PC-3 (cell line): ENCODE data around the gene MALSU1. TPM values are rescaled to one million over a fixed set of nuclear protein-coding genes. Genes with fewer than 3 reads are reported as not detected.

Source experiments
- ATAC-seq: fragments of 200-7000 bp; cut with Tn5 transposase; 2 replicates; pipeline ENCODE4 v1.9.1; 2020; ENCODE audit warnings: mild to moderate bottlenecking, moderate library complexity
- BruUV-seq: library from RNA; stranded (reverse); fragments of 400-500 nt; replicated peaks from 2 replicates; lab custom pipeline; 2021; lab: Mats Ljungman, UMichigan
- CTCF ChIA-PET: fragments of 300-600 bp; sonication (Branson Sonifier 250); formaldehyde crosslinking; loops from one replicate; lab custom pipeline; 2022; ENCODE audit warnings: antibody characterized with exemption; lab: Charles Lee
- POLR2A ChIA-PET: fragments of 300-600 bp; sonication (Branson Sonifier 250); formaldehyde crosslinking; loops from one replicate; lab custom pipeline; 2022; ENCODE audit warnings: antibody characterized with exemption; ENCODE audit not compliant: unreplicated experiment; lab: Charles Lee
- DNase-seq: peaks from one replicate; pipeline ENCODE4 v3.0.0-alpha.2; 2015
- H2AFZ ChIP-seq: fragments of 300-600 bp; sonication (generic); 2 replicates; pipeline ENCODE4 v1.6.0; 2016; ENCODE audit warnings: antibody characterized with exemption, low read length
- H3F3A ChIP-seq: fragments of 300-600 bp; sonication (generic); one replicate; pipeline ENCODE4 v1.6.0; 2017; ENCODE audit warnings: antibody characterized with exemption, low read length, control low read depth, mild to moderate bottlenecking; ENCODE audit not compliant: unreplicated experiment
- H3K27ac ChIP-seq: fragments of 300-600 bp; sonication (generic); 2 replicates; pipeline ENCODE4 v1.5.1; 2016; ENCODE audit warnings: mild to moderate bottlenecking, low read length
- H3K27me3 ChIP-seq: fragments of 300-600 bp; sonication (generic); 2 replicates; pipeline ENCODE4 v1.6.1; 2016; ENCODE audit warnings: low read length, mixed read lengths
- H3K36me3 ChIP-seq: fragments of 300-600 bp; sonication (generic); 2 replicates; pipeline ENCODE4 v1.6.1; 2016; ENCODE audit warnings: low read depth, mixed run types, low read length, mixed read lengths
- H3K4me1 ChIP-seq: fragments of 300-600 bp; sonication (generic); 2 replicates; pipeline ENCODE4 v1.5.1; 2016; ENCODE audit warnings: low read length; ENCODE audit not compliant: insufficient read depth
- H3K4me2 ChIP-seq: fragments of 300-600 bp; sonication (generic); 2 replicates; pipeline ENCODE4 v1.6.0; 2016; ENCODE audit warnings: low read length
- H3K4me3 ChIP-seq: fragments of 300-600 bp; sonication (generic); 2 replicates; pipeline ENCODE4 v1.5.1; 2016; ENCODE audit warnings: mild to moderate bottlenecking, low read length, mixed read lengths
- H3K79me2 ChIP-seq: fragments of 300-600 bp; sonication (generic); 2 replicates; pipeline ENCODE4 v1.6.1; 2017; ENCODE audit warnings: low read length, mixed read lengths
- H3K9ac ChIP-seq: fragments of 300-600 bp; sonication (generic); 2 replicates; pipeline ENCODE4 v1.6.0; 2016; ENCODE audit warnings: mild to moderate bottlenecking, low read length
- H3K9me2 ChIP-seq: fragments of 300-600 bp; sonication (generic); replicated peaks from 2 replicates; pipeline ENCODE4 v1.6.1; 2016; ENCODE audit warnings: mixed run types, low read length, mixed read lengths
- H3K9me3 ChIP-seq: fragments of 300-600 bp; sonication (generic); 2 replicates; pipeline ENCODE4 v1.6.1; 2016; ENCODE audit warnings: low read length, mixed read lengths
- H4K20me1 ChIP-seq: fragments of 300-600 bp; sonication (generic); 2 replicates; pipeline ENCODE4 v1.6.1; 2016; ENCODE audit warnings: low read length, mixed read lengths
- EZH2 ChIP-seq: fragments of 300-600 bp; sonication (generic); IDR thresholded peaks from one replicate; pipeline ENCODE4 v1.6.1; 2017; ENCODE audit warnings: antibody characterized with exemption, mild to moderate bottlenecking, low read length; ENCODE audit not compliant: unreplicated experiment
- EZH2phosphoT487 ChIP-seq: fragments of 300-600 bp; sonication (generic); IDR thresholded peaks from 2 replicates; pipeline ENCODE4 v1.6.1; 2018; ENCODE audit warnings: mild to moderate bottlenecking, antibody characterized with exemption, low read length, borderline replicate concordance
- intact Hi-C: fragments of 100-400 bp; cut with micrococcal nuclease; formaldehyde crosslinking; loops from 2 replicates; pipeline ENCODE4 v1.9.0; 2023
- total RNA-seq: library from RNA; depleted of rRNA; stranded (reverse); fragments of >200 nt; gene quantifications from 2 replicates; pipeline ENCODE4 v1.2.3, GENCODE V29; 2014
- TF ChIP-seq, protein P1 (sequence below): fragments of 300-600 bp; sonication (generic); conservative IDR thresholded peaks from 2 replicates; pipeline ENCODE4 v1.5.1; 2017; ENCODE audit warnings: antibody characterized with exemption, low read depth, mild to moderate bottlenecking, low read length

MALSU1 gene
- total RNA-seq, 1 experiment from 2014 or later, result 284 TPM

DNA sequence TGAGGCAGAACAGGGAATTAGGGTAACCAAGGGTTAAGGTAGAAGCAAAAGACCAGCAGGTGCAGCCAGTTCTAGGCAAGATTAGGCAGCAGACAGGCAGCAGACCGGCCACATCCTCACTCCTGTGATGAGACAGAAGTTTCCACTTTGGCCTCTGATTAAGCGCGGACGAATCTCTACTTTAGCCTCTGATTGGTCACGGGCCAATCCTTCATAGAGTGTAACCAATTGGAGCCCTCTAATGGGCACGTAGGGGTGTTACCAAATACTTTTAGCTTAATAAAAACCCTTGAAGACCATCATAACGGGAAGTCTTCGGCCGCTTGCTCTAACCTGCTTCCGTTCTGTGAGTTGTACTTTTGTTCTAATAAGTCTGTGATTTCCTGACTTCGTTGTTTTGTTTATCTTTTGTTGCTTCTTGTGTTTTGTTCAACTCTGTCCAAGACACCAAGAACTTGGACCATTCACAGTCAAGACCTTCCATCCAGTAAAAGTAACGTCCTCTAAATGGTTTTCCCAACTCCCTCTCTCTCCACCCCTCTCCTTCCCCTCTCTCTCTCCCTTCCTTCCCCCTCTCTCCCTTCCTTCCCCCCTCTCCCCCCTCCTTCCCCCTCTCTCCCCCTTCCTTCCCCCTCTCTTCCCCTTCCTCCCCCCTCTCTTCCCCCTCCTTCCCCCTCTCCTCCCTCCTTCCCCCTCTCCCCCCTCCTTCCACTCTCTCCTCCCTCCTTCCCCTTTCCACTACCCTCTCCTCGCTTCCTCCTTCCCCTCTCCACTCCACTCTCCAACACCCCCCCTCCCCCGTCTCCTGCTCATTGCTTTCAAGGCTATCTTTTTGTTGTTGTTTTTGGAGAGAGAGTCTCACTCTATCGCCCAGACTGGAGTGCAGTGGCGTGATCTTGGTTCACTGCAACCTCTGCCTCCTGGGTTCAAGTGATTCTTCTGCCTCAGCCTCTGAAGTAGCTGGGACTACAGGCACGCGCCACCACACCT lies 13.2 kb upstream of the MALSU1 start:
- Histone ChIP-seq H3K27me3 (no peaks in the 10 kb centered on the region), H3F3A (no peaks in the 10 kb centered on the region), H4K20me1 (no peaks in the 10 kb centered on the region), H3K4me3 (no peak overlapping the region), H3K4me1 (no peaks in the 10 kb centered on the region), H3K79me2 (no peaks in the 10 kb centered on the region), H3K36me3 (no peaks in the 10 kb centered on the region), H3K9ac (no peak overlapping the region), H3K4me2 (no peak overlapping the region), H3K9me2 (no peaks in the 10 kb centered on the region), H3K9me3 (no peaks in the 10 kb centered on the region), H3K27ac (no peak overlapping the region), H2AFZ (no peak overlapping the region)
- no peak for ATAC-seq
- intact Hi-C loops, result no loop called here
- ChIA-PET POLR2A (no interaction called here), CTCF (no interaction called here)
- DNase-seq, result no peak
- BruUV-seq, result no TSS peak
- TF ChIP-seq EZH2 (no peak), EZH2phosphoT487 (no peak)
- TF ChIP-seq, protein P1, sequence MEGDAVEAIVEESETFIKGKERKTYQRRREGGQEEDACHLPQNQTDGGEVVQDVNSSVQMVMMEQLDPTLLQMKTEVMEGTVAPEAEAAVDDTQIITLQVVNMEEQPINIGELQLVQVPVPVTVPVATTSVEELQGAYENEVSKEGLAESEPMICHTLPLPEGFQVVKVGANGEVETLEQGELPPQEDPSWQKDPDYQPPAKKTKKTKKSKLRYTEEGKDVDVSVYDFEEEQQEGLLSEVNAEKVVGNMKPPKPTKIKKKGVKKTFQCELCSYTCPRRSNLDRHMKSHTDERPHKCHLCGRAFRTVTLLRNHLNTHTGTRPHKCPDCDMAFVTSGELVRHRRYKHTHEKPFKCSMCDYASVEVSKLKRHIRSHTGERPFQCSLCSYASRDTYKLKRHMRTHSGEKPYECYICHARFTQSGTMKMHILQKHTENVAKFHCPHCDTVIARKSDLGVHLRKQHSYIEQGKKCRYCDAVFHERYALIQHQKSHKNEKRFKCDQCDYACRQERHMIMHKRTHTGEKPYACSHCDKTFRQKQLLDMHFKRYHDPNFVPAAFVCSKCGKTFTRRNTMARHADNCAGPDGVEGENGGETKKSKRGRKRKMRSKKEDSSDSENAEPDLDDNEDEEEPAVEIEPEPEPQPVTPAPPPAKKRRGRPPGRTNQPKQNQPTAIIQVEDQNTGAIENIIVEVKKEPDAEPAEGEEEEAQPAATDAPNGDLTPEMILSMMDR, result no peak

DNA sequence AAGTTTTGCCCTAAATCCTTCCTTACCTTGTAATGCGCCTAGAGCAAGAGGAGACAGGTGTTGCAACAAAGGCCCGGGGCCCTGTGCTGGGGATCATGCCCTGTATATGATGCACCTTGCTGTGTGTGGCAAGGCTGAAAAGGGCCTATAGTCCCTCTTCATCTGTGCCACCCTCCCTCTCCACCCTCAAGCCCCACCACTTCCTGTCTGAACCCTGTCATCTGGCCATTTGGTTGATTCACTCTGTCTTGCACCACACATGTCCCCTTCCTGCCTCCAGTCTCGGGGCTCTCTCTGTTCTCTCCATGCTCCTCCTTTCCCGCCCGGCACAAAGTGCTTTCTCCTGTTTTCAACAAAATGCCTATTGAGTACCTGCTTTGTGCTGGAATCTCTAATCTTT lies 11.5 kb upstream of the MALSU1 start:
- Histone ChIP-seq H3K4me3 (no peak overlapping the region), H3K9ac (no peak overlapping the region), H2AFZ (no peak overlapping the region), H3K4me1 (no peaks in the 10 kb centered on the region), H3F3A (no peaks in the 10 kb centered on the region), H3K9me2 (no peaks in the 10 kb centered on the region), H3K79me2 (no peaks in the 10 kb centered on the region), H3K4me2 (no peak overlapping the region), H3K27me3 (no peaks in the 10 kb centered on the region), H3K36me3 (no peaks in the 10 kb centered on the region), H4K20me1 (no peaks in the 10 kb centered on the region), H3K9me3 (no peaks in the 10 kb centered on the region), H3K27ac (no peak overlapping the region)
- CTCF ChIA-PET, result interaction anchor here (0.6 kb wide), 1 partner anchor 15 kb away, joined by 3 read pairs; no protein-coding TSS in a partner anchor
- ATAC-seq (no peak), DNase-seq (no peak)
- TF ChIP-seq EZH2phosphoT487 (no peak), EZH2 (no peak)
- TF ChIP-seq, protein P1, result no peak
- intact Hi-C loops, result no loop called here
- POLR2A ChIA-PET, result no interaction called here
- BruUV-seq, result no TSS peak

DNA sequence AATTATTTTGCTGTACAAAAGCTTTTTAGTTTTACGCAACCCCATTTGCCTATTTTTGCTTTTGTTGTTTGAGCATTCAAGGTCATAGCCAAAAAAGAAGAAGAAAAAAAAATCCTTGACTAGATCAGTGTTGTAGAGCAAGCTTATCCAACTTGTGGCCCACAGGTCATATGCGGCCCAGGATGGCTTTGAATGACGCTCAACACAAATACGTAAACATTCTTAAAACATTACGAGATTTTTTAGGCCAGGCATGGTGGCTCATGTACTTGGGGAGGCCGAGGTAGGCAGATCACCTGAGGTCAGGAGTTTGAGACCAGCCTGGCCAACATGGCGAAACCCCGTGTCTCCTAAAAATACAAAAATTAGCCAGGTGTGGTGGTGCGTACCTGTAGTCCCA lies 8.1 kb upstream of the MALSU1 start:
- Histone ChIP-seq H3K79me2 (no peaks in the 10 kb centered on the region), H3K9me2 (no peaks in the 10 kb centered on the region), H3K4me2 (no peak overlapping the region), H4K20me1 (no peaks in the 10 kb centered on the region), H3K4me3 (no peak overlapping the region), H3K36me3 (no peaks in the 10 kb centered on the region), H3K27ac (no peak overlapping the region), H3K9ac (no peak overlapping the region), H3K9me3 (no peaks in the 10 kb centered on the region), H3F3A (no peaks in the 10 kb centered on the region), H2AFZ (no peak overlapping the region), H3K4me1 (no peaks in the 10 kb centered on the region), H3K27me3 (no peaks in the 10 kb centered on the region)
- no peak for TF ChIP-seq EZH2phosphoT487
- no peak for TF ChIP-seq EZH2
- TF ChIP-seq, protein P1, result no peak
- DNase-seq, result no peak
- ATAC-seq, result no peak
- intact Hi-C loops, result no loop called here
- BruUV-seq, result no TSS peak
- ChIA-PET CTCF (no interaction called here), POLR2A (no interaction called here)
